GM21381 (cell line): ENCODE measurements around the gene KCNH2.

ENCODE experiments used
- ATAC-seq: cut with Tn5 transposase; IDR thresholded peaks from one replicate; pipeline ENCODE4 v1.9.1; 2021; ENCODE audit warnings: mild to moderate bottlenecking, moderate library complexity; ENCODE audit not compliant: unreplicated experiment

Gene KCNH2

GRCh38 chr7:150994838-150995510 is 16.9 kb upstream of the KCNH2 start:
- ATAC-seq = no peak

DNA sequence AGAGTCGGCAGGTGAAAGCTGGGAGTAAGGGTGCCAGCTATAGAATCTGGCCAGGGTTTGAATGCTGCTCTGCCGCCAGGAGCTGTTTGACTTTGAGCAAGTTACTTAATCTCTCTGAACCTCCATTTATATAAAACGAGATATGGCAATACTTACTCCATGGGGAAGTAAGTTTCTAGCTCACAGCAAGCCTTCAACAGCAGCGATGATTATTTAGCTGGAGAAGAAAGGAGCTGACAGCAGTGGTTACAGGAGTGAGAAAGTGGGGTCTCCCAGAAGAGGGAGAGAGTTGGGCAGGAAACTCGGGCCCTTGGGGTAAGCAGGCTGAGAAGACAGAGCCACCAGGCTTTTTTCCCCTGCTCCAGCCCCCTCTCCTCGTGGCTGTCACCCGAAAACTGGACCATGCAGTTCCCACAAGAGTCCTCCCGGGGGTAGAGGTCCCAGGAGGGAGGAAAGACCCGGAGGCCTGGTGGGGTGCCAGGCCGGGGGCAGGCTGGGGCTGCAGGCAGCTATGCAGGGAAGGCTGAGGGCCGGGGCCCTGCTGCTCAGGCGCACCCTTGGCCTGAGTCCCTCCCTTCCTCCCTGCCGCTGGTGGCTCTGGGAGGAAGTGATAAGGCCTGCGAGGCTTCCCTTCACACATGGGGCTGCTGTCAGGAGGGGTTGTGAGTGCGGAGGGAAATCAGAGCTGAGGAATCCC is 16.2 kb upstream of the KCNH2 start:
- ATAC-seq = no peak

DNA sequence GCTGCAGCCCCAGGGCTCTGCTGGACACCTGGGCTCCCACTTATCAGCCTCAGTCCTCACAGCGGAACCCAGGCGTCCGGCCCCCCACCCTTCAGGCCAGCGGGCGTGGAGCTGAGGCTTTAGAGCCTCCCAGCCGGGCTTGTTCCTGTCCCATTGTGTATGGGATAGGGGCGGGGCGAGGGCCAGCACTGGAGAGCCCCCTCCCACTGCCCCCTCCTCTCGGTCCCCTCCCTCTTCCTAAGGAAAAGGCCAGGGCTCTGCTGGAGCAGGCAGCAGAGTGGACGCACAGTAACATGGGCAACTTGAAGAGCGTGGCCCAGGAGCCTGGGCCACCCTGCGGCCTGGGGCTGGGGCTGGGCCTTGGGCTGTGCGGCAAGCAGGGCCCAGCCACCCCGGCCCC is 15.4 kb upstream of the KCNH2 start:
- ATAC-seq = no peak

DNA sequence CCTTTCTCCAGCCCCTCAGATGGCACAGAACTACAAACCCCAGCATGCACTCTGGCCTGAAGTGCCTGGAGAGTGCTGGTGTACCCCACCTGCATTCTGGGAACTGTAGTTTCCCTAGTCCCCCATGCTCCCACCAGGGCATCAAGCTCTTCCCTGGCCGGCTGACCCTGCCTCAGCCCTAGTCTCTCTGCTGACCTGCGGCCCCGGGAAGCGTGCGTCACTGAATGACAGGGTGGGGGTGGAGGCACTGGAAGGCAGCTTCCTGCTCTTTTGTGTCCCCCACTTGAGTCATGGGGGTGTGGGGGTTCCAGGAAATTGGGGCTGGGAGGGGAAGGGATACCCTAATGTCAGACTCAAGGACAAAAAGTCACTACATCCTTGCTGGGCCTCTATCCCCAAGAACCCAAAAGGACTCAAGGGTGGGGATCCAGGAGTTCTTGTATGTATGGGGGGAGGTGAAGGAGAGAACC is 14.7 kb upstream of the KCNH2 start:
- no peak for ATAC-seq

GRCh38 chr7:150992051-150992640 is 14.0 kb upstream of the KCNH2 start:
- no peak for ATAC-seq

- no peak for ATAC-seq
Measured at GRCh38 chr7:150990416-150991186, 12.5 kb upstream of the KCNH2 start, which contains the start of gene NOS3. Gene NOS3, plus strand, starts transcription at chr7:150991017. Its CDS starts 2,787 bp downstream, at chr7:150993804.

- ATAC-seq = no peak
Measured at GRCh38 chr7:150989456-150989855, 11.3 kb upstream of the KCNH2 start.

DNA sequence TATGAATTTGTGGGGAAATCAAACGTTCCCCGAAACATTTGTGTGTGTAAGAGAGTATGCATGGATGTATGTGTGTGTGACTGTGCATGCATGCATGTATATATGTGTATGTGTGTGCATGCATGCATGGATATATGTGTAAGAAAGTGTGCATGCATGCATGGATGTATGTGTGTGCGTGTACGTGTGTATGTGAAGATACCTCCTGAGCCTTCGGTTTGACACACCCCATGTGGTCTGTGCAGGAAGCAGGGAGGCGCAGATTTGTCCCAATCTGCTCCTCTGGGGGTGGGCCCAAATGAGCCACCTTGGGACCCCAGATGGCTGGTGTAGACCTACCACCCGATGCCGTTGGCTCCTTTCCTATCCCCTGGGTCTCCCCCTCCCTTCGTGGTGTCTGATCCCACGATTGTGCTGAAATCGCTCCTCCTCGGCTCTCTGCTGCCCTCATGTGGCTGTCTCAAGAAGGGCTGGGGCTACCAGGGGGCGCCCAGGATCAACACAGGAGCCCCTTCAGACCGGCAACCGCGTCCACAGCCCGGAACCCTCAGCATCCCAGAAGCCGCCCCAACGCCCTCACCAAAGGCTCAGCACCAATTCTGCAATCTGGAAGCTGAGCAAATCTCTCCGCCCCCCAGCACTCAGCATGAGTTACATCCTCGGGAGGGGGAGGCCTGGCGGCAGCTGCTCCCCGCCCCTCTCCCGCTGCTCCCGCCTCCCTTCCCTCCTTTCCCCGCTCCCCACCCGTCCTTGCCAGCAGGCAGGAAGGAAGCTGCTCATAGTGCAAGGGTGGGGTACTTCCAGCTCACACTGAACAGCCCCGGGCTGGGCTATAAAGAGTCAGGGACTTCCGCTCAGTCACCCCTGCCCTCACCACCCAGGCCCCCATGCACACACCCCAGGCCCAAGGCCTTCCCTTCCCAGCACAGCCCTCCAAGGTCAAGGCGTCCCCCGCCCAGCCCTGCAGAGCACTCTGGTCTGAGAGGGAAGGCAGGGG is 10.4 kb upstream of the KCNH2 start:
- ATAC-seq = no peak

GRCh38 chr7:150986556-150986955 is 8.4 kb upstream of the KCNH2 start:
- ATAC-seq = no peak

GRCh38 chr7:150986099-150986512 is 8.0 kb upstream of the KCNH2 start:
- no peak for ATAC-seq

DNA sequence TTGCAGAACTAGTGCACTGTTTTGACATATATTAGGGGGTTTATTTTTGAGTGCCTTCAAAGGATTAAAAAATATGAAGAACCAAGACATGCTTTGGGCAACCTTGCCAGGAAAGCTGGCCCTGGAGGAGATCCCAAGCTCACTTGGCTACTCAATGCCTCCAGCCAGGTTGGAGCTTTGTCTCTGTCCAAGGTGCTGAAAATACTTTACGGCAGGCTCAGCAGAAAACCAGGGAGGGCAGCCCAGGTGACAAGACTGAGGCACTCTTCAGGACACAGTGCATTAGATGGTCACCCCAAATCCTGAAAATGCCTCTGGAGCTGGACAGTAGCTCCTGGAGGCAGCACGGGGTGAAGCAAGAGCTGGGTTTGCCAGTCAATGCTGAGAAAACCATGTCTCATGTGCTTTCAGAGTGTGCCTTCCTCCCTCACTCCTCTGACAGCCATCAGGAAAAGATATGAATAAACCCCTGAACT is 5.8 kb upstream of the KCNH2 start:
- no peak for ATAC-seq

- ATAC-seq = no peak
Measured at GRCh38 chr7:150982351-150982750, 4.2 kb upstream of the KCNH2 start.

GRCh38 chr7:150981644-150982043 is 3.5 kb upstream of the KCNH2 start:
- ATAC-seq = no peak

GRCh38 chr7:150980663-150981062 is 2.5 kb upstream of the KCNH2 start:
- no peak for ATAC-seq

- ATAC-seq = no peak
Measured at GRCh38 chr7:150979713-150980390, 1.7 kb upstream of the KCNH2 start.

GRCh38 chr7:150977382-150978125 is 567 bp downstream of the KCNH2 start:
- no peak for ATAC-seq

DNA sequence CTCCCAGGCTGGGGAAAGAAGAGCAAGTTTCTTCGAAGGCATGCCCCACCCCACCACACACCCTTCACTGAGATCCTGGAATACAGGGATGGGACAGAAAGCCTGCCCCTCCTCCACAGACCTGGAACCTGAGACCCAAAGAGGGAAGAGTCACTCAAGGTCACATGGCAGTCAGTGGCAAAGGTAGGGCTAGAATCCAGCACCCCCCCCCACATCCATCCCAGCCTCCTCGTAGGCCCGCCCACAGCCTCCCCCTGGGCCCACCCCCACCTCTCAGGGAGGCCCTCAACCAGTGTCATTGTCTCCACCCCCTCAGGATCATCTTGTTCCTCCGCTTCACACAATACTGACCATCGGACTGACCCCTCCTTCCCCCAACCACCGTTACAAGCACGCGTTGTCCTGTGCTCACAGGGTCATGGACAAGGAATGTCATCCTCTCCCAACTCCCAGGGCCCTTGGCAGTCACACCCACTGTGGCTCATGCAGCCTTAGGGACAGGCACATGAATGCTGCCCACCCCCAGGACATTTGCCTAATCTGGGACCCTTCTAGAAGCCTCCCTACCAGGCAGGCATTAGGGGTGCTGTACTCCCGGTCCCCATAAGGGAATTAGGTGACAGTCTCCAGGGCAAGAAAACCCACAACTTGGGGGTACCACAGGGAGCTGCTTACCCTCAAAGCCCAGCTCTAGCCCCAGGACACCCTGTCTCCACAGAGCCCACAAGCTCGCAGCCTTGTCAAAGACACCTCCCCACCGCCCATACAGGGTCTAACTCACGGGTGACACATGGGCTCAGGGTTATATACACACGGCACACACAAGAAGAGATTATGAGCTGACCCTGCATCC is 1.4 kb downstream of the KCNH2 start:
- no peak for ATAC-seq
